ENCODE data around the gene ENPP6.

GRCh38 chr4:184200296-184200695, 17.4 kb downstream of the ENPP6 start:
- no peak for TF ChIP-seq CTCF (IDR thresholded peaks at IDR 0.05; ENCODE audit: extremely low read depth in 1 of 2, insufficient read depth in 1 of 2, low read depth in 1 of 2, low read length in 2 of 2)
- no peak for TF ChIP-seq MAX (IDR thresholded peaks at IDR 0.05; ENCODE audit: insufficient read depth, insufficient read length)
- TF ChIP-seq POLR2AphosphoS5 (IDR thresholded peaks at IDR 0.05; ENCODE audit: insufficient read depth, low read depth, low read length): no peak
- no peak for TF ChIP-seq POLR2A (IDR thresholded peaks at IDR 0.05; ENCODE audit: low read depth, low read length)

Data from endothelial cell of umbilical vein (primary cell).